ENCODE measurements around the gene PTPA.

- TF ChIP-seq POLR2A (IDR thresholded peaks at IDR 0.05; ENCODE audit: low read length) (no peak), GATA1 (IDR thresholded peaks at IDR 0.05; ENCODE audit: low read depth, low read length) (no peak)
These were observed 74.2 kb downstream of the PTPA start for GRCh38 chr9:129185402-129185801.
